HEK293 (cell line): Measurements from ENCODE around the gene EPG5.
"Not testable (repeated sequence)": the region's sequence is repeated elsewhere in the genome, so short reads cannot be mapped to it uniquely, and the experiment has no call there.

ENCODE experiments used
- CTCF ChIA-PET: fragments of 350-600 bp; formaldehyde crosslinking; extraction: SDS; loops from one replicate; lab custom pipeline; 2021; ENCODE audit warnings: antibody characterized with exemption; lab: Yijun Ruan, JAX
- POLR2A ChIA-PET: fragments of 300-600 bp; formaldehyde crosslinking; extraction: SDS; loops from one replicate; lab custom pipeline; 2020; ENCODE audit warnings: antibody characterized with exemption, inconsistent platforms; lab: Yijun Ruan, JAX
- H3K27ac ChIP-seq: fragments of 200-500 bp; sonication (Bioruptor generic); 2 replicates; pipeline ENCODE4 v1.5.1; 2014; ENCODE audit warnings: low read depth, low read length, control low read depth, inconsistent platforms; ENCODE audit errors: extremely low read depth
- H3K36me3 ChIP-seq, 2 experiments: fragments of 200-500 bp in 1 of 2; sonication (Bioruptor generic) in 1 of 2; 1 replicate in 1 of 2; 2 replicates in 1 of 2; pipeline ENCODE4 v1.5.1; 2014 to 2017; ENCODE audit warnings: inconsistent platforms in 2 of 2, low read length in 2 of 2; ENCODE audit not compliant: control insufficient read depth in 2 of 2, insufficient read depth in 1 of 2
- H3K4me1 ChIP-seq: fragments of 200-500 bp; sonication (Bioruptor generic); 2 replicates; pipeline ENCODE4 v1.5.1; 2014; ENCODE audit warnings: mild to moderate bottlenecking, low read length, inconsistent platforms; ENCODE audit not compliant: control insufficient read depth, insufficient read depth
- H3K4me3 ChIP-seq: 2 replicates; pipeline ENCODE4 v1.5.1; 2011; ENCODE audit warnings: low read depth, mild to moderate bottlenecking, control low read depth, low read length, moderate library complexity
- H3K9me3 ChIP-seq: fragments of 200-500 bp; sonication (Bioruptor generic); 2 replicates; pipeline ENCODE4 v1.5.1; 2014; ENCODE audit warnings: low read depth, low read length, inconsistent platforms; ENCODE audit not compliant: control insufficient read depth, insufficient read depth
- MEIS1 ChIP-seq: sonication (generic); formaldehyde crosslinking; IDR thresholded peaks from 2 replicates; pipeline ENCODE4 v1.8.1; 2022; ENCODE audit warnings: missing genetic modification reagents, mild to moderate bottlenecking, borderline replicate concordance
- SETDB1 ChIP-seq: IDR thresholded peaks from one replicate; pipeline ENCODE4 v1.6.1; 2017; ENCODE audit warnings: mild to moderate bottlenecking, low read length, moderate library complexity, mixed read lengths; ENCODE audit not compliant: insufficient read length
- SP3 ChIP-seq: fragments of 450-650 bp; formaldehyde crosslinking; IDR thresholded peaks from 2 replicates; pipeline ENCODE4 v1.5.1; 2016; ENCODE audit warnings: missing biosample characterization, missing genetic modification characterization
- ZNF132 ChIP-seq: fragments of 450-650 bp; formaldehyde crosslinking; IDR thresholded peaks from 2 replicates; pipeline ENCODE4 v1.5.1; 2017; ENCODE audit warnings: missing biosample characterization, missing genetic modification characterization, borderline replicate concordance
- ZNF214 ChIP-seq: fragments of 450-650 bp; formaldehyde crosslinking; IDR thresholded peaks from 2 replicates; pipeline ENCODE4 v1.5.1; 2017; ENCODE audit warnings: missing biosample characterization, mild to moderate bottlenecking, missing genetic modification characterization, borderline replicate concordance
- ZNF292 ChIP-seq: fragments of 450-650 bp; formaldehyde crosslinking; IDR thresholded peaks from 2 replicates; pipeline ENCODE4 v1.5.1; 2016; ENCODE audit warnings: low read depth, missing biosample characterization, missing genetic modification characterization, borderline replicate concordance
- ZNF324 ChIP-seq: fragments of 450-650 bp; formaldehyde crosslinking; IDR thresholded peaks from 2 replicates; pipeline ENCODE4 v1.5.1; 2016; ENCODE audit warnings: missing biosample characterization, missing genetic modification characterization
- ZNF416 ChIP-seq: fragments of 450-650 bp; formaldehyde crosslinking; IDR thresholded peaks from 2 replicates; pipeline ENCODE4 v1.5.1; 2016; ENCODE audit warnings: missing biosample characterization, missing genetic modification characterization
- ZNF555 ChIP-seq: fragments of 450-650 bp; formaldehyde crosslinking; conservative IDR thresholded peaks from 2 replicates; pipeline ENCODE4 v1.5.1; 2017; ENCODE audit warnings: missing biosample characterization, mild to moderate bottlenecking, missing genetic modification characterization, inconsistent platforms
- ZNF621 ChIP-seq: fragments of 450-650 bp; formaldehyde crosslinking; IDR thresholded peaks from 2 replicates; pipeline ENCODE4 v1.5.1; 2017; ENCODE audit warnings: missing biosample characterization, missing genetic modification characterization
- ZNF629 ChIP-seq: fragments of 450-650 bp; formaldehyde crosslinking; IDR thresholded peaks from 2 replicates; pipeline ENCODE4 v1.5.1; 2017; ENCODE audit warnings: missing biosample characterization, missing genetic modification characterization
- ZNF707 ChIP-seq: fragments of 450-650 bp; formaldehyde crosslinking; IDR thresholded peaks from 2 replicates; pipeline ENCODE4 v1.5.1; 2016; ENCODE audit warnings: missing biosample characterization, missing genetic modification characterization
- ZSCAN23 ChIP-seq: fragments of 450-650 bp; formaldehyde crosslinking; IDR thresholded peaks from 2 replicates; pipeline ENCODE4 v1.5.1; 2016; ENCODE audit warnings: missing biosample characterization, missing genetic modification characterization
- TF ChIP-seq, protein P1 (sequence below): fragments of 450-650 bp; formaldehyde crosslinking; IDR thresholded peaks from 2 replicates; pipeline ENCODE4 v1.5.1; 2016; ENCODE audit warnings: missing biosample characterization, missing genetic modification characterization
- TF ChIP-seq, protein P2 (sequence below): fragments of 450-650 bp; formaldehyde crosslinking; IDR thresholded peaks from 2 replicates; pipeline ENCODE4; 2016; ENCODE audit warnings: missing biosample characterization, missing genetic modification characterization

The EPG5 gene

DNA sequence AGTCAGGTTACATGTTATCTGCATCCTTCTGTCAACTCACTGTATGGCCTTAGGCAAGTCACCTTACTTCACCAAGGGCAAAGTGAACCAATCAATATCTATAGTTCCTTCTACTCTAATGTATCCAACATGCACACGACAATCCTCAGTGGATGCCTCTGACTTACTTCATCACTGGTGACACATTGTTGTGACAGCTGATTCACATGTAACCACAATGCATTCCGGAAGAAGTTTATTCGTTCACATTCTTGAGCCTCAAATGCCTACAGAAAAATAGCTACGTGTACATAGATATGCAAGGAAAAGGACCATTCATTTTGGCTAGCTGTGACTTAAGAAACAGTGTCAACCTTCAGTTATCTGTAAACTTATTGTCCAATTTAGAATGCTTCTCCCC is 26.3 kb upstream of the EPG5 start:
- ChIA-PET CTCF (interaction anchor here (1.8 kb wide), 1 partner anchor 9 kb away, joined by 6 read pairs; no protein-coding TSS in a partner anchor), POLR2A (no interaction called here)
- H3K36me3 ChIP-seq: peaks cover 4 to 23% of the 10 kb centered on the region in 2 experiments
- peak; percentile 62 for TF ChIP-seq ZNF629 (tag by site-specific recombination)
- no peak for TF ChIP-seq ZNF416 (tag by site-specific recombination)
- H3K4me3 ChIP-seq: no peak overlapping the region
- H3K9me3 ChIP-seq: no peaks in the 10 kb centered on the region
- H3K4me1 ChIP-seq: no peaks in the 10 kb centered on the region; the same call in 1 of the 2 replicates
- H3K27ac ChIP-seq: no peak overlapping the region

DNA sequence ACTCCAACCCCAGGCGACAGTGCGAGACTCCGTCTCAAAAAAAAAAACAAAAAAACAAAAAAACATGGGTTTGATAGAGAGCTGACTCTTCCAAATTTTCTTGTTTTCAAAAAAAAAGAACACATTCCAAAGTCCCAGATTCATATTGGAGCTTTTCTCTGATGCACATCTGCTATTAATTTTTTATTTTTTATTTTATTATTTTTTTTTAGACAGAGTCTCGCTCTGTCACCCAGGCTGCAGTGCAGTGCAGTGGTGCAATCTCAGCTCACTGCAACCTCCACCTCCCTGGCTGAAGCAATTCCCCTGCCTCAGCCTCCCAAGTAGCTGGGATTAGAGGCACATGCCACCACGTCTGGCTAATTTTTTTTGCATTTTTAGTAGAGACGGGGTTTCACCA is 25.4 kb upstream of the EPG5 start:
- H3K9me3 ChIP-seq, POLR2A ChIA-PET, H3K4me3 ChIP-seq, H3K4me1 ChIP-seq, H3K27ac ChIP-seq: not testable (repeated sequence)
- H3K36me3 ChIP-seq: peaks cover 4 to 29% of the 10 kb centered on the region in 2 experiments
- CTCF ChIA-PET: interaction anchor here (0.7 to 1.2 kb wide), 2 partner anchors 77 to 81 kb away, joined by 3 read pairs; no protein-coding TSS in a partner anchor

DNA sequence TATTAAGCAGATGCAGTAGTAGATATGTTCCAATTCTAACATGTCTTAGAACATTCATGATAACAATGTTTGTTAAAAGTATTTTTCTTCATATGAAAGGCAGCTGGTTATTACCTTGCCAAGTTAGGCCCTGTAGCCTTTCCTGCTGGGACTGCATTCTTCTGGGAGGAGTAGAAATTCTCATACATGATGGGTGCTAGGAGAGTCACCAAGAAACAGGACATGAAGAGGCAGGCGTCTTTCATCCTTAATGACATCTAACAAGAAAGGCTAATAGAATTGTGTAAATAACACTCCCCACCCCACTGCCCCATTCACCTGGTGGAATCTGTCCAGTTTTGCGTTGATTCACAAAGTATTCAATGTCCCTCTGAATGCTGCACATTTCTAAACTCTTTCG is 24.7 kb upstream of the EPG5 start:
- ChIA-PET POLR2A (no interaction called here), CTCF (interaction anchor here (0.7 to 1.2 kb wide), 2 partner anchors 78 to 82 kb away, joined by 3 read pairs; no protein-coding TSS in a partner anchor)
- no peaks in the 10 kb centered on the region; the same call in 1 of the 2 replicates for H3K4me1 ChIP-seq
- H3K27ac ChIP-seq: no peak overlapping the region
- no peaks in the 10 kb centered on the region for H3K9me3 ChIP-seq
- peaks cover 4 to 32% of the 10 kb centered on the region in 2 experiments for H3K36me3 ChIP-seq
- TF ChIP-seq MEIS1 (no peak), ZNF324 (tag by site-specific recombination) (no peak), ZNF132 (tag by site-specific recombination) (no peak), ZNF707 (tag by site-specific recombination) (no peak), SP3 (tag by site-specific recombination) (no peak)
- H3K4me3 ChIP-seq: no peak overlapping the region

DNA sequence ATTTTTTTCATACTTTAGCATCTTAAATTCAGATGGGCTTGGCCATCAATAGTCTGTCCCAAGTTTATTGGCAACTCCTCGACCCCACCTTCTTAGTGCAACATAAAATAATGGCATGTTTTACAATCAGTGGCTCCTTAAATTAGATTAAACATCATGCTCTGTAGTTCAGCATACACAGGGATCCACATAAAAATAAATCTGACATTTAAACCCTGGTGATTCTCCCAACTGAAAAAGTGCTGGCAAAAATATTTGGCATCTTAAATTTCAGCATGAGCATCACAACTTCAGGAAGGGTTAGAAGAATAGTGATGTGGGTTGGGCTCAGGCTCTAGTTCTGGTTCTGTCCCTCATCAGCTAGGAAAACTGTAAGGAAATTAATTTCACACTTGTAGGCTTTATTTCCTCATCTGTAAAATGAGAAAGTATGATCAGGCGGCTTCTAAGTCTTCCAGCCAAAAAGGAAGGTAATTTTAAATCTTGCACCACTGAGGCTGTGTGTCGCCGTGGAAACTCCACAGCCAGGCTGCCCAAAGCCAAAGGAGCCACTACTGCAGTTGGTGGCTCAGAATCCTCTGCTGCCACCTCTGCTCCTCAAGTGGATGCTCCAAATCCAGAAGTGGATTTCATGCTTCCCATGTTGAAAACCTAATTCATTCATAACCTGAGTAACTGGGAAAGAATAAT is 17.6 kb upstream of the EPG5 start:
- Histone ChIP-seq H3K27ac (no peak overlapping the region), H3K36me3 (peaks cover 4 to 19% of the 10 kb centered on the region in 2 experiments), H3K4me1 (no peaks in the 10 kb centered on the region), H3K9me3 (no peaks in the 10 kb centered on the region), H3K4me3 (no peak overlapping the region)
- ChIA-PET CTCF (interaction anchor here (0.9 kb wide), 1 partner anchor 105 kb away, joined by 3 read pairs; no protein-coding TSS in a partner anchor), POLR2A (no interaction called here)
- TF ChIP-seq ZNF621 (tag by site-specific recombination) (no peak), ZNF555 (tag by site-specific recombination) (no peak), SETDB1 (no peak), ZSCAN23 (tag by site-specific recombination) (no peak), ZNF292 (tag by site-specific recombination) (no peak), ZNF214 (tag by site-specific recombination) (no peak)
- TF ChIP-seq, protein P1, sequence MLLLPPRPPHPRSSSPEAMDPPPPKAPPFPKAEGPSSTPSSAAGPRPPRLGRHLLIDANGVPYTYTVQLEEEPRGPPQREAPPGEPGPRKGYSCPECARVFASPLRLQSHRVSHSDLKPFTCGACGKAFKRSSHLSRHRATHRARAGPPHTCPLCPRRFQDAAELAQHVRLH (tag by site-specific recombination): no peak
- TF ChIP-seq, protein P2, sequence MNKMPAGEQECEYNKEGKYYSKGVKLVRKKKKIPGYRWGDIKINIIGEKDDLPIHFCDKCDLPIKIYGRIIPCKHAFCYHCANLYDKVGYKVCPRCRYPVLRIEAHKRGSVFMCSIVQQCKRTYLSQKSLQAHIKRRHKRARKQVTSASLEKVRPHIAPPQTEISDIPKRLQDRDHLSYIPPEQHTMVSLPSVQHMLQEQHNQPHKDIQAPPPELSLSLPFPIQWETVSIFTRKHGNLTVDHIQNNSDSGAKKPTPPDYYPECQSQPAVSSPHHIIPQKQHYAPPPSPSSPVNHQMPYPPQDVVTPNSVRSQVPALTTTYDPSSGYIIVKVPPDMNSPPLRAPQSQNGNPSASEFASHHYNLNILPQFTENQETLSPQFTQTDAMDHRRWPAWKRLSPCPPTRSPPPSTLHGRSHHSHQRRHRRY: no peak
